ENCODE results near the gene FGF12. TPM values are rescaled to one million over a fixed set of nuclear protein-coding genes. Genes with fewer than 3 reads are reported as not detected.

Gene FGF12
- total RNA-seq, 4 donors from 2014 or later: 0.94 to 15.9 (median 15.1) TPM

DNA sequence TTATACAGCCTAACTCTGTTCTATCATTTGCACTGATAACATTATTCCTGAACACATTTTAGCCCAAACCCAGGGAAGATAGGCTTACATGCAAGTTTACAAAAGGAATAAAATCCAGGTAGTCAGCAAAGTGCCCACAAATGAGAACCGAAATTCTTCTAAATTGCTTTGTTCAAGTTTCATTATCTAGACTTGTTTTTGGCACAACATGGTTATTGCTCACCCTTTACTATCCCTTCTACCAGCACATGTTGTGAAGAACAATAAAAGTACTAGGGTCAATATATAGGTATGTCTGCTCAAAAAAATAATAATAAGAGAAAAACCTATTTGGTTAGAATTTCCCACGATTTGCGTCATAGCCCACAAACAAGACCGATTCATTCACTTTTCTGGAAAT is 430.5 kb downstream of the FGF12 start:
- ATAC-seq: no peak
- no peak overlapping the region for H3K4me3 ChIP-seq
- H3K9me3 ChIP-seq: no peaks in the 10 kb centered on the region
- no peak for TF ChIP-seq POLR2A (IDR thresholded peaks at IDR 0.05)
- no peaks in the 10 kb centered on the region for H3K36me3 ChIP-seq
- WGBS, 2 donors (ENCODE audit: low coverage in 1 of 2): 100% methylated on average over 1 to 4 of the region's 4 CpGs
- no peak overlapping the region for H3K27ac ChIP-seq
- no peaks in the 10 kb centered on the region for H3K4me1 ChIP-seq
- H3K27me3 ChIP-seq: no peaks in the 10 kb centered on the region

DNA sequence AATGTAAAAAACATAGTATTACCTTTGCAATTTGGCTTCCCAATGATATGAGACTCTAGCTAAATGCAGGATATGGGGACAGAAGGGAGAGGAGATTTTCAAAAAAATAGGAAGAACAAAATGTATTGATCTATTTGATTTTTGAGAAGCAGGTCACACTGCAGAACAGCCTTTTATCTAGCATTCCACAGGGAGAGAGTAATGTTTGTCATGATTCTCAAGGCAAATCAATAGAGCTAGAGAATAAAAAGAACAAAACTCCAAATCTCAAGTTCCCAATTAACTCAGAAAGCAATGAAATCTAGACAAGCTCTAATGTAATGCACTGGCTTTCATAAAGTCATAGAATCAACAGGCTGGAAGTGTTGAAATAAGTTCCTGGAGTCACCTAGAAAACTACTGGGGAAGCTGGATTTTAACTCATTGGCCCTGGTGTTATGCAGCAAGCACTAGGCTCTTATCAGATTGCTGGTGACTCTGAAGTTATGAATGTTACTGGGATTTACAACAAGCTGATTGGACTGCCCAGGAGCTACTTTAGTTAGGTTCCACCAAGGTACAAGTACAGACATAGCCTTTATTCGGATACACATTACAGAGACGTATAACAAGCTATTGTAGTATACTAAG is 442.8 kb downstream of the FGF12 start:
- ATAC-seq: no peak

DNA sequence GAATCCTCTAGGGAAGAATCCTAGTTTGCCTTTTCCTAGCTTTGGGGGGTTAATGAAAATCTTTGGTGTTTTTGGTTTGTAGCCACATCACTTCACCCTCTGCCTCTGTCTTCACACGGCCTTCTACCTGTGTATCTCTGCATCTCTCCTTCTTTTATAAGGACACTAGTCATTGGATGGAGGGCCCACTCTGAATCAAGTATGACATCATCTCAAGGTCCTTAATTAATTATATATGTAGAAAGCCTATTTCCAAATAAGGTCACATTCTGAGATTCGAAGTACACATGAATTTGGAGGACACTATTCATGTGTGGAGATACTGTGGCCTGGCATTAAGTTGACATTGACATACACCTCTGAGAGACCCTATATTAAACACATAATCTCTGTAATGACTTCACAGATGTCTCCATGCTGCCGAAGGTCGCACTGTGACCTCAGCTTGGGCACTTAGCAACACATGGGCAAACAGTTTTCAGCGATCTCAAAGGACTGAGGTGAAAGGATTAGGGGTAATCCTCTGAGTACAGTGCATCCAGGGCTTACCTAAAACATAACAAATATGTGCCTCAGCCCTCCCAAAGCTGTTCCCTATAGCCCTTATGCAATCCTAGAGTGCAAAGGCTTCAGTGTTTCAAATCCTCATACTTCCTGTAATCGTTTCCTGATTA is 446.0 kb downstream of the FGF12 start:
- Histone ChIP-seq H3K4me1 (peaks cover 0 to 5% (median 0%) of the 10 kb centered on the region in 3 donors), H3K4me3 (no peak overlapping the region), H3K9me3 (no peaks in the 10 kb centered on the region), H3K36me3 (no peaks in the 10 kb centered on the region), H3K27me3 (no peaks in the 10 kb centered on the region), H3K27ac (no peak overlapping the region)
- WGBS, 2 donors (ENCODE audit: low coverage in 1 of 2): 72 to 82% methylated on average over 4 to 5 of the region's 6 CpGs
- TF ChIP-seq, protein P1, sequence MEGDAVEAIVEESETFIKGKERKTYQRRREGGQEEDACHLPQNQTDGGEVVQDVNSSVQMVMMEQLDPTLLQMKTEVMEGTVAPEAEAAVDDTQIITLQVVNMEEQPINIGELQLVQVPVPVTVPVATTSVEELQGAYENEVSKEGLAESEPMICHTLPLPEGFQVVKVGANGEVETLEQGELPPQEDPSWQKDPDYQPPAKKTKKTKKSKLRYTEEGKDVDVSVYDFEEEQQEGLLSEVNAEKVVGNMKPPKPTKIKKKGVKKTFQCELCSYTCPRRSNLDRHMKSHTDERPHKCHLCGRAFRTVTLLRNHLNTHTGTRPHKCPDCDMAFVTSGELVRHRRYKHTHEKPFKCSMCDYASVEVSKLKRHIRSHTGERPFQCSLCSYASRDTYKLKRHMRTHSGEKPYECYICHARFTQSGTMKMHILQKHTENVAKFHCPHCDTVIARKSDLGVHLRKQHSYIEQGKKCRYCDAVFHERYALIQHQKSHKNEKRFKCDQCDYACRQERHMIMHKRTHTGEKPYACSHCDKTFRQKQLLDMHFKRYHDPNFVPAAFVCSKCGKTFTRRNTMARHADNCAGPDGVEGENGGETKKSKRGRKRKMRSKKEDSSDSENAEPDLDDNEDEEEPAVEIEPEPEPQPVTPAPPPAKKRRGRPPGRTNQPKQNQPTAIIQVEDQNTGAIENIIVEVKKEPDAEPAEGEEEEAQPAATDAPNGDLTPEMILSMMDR (IDR thresholded peaks at IDR 0.05): no peak
- TF ChIP-seq EP300 (IDR thresholded peaks at IDR 0.05) (no peak), POLR2AphosphoS5 (IDR thresholded peaks at IDR 0.05) (no peak), POLR2A (IDR thresholded peaks at IDR 0.05) (no peak)
- no peak for ATAC-seq

More for the DNA sequence above, 442.8 kb downstream of the FGF12 start:
- Histone ChIP-seq H3K4me1 (peaks cover 0 to 13% (median 2%) of the 10 kb centered on the region in 3 donors), H3K4me3 (no peak overlapping the region), H3K9me3 (no peaks in the 10 kb centered on the region), H3K36me3 (no peaks in the 10 kb centered on the region), H3K27me3 (no peaks in the 10 kb centered on the region), H3K27ac (no peak overlapping the region)
- WGBS, 2 donors (ENCODE audit: low coverage in 1 of 2): 92 to 97% methylated on average over 2 of the region's 2 CpGs
- TF ChIP-seq, protein P1 (IDR thresholded peaks at IDR 0.05): no peak
- TF ChIP-seq POLR2AphosphoS5 (IDR thresholded peaks at IDR 0.05) (no peak), POLR2A (IDR thresholded peaks at IDR 0.05) (no peak), EP300 (IDR thresholded peaks at IDR 0.05) (no peak)

DNA sequence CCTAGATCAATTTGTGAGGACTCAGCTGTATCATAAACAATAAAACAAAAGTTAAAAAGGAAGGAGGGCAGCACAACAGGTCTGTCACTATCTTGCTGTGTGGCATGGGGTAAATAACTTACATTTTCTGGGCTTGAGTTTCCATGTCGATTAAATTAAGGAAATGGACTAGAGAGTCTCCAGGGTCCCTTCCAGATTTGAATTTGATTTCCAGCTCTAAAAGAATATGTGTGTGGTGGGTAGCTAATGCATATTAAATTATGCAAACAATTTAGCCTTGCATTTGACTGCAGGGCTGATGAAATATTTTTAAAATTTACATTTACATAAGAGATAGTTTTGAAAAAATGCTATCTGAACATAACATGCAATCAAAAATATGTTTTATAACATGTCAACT is 447.7 kb downstream of the FGF12 start:
- Histone ChIP-seq H3K4me3 (no peak overlapping the region), H3K27ac (no peak overlapping the region), H3K27me3 (no peaks in the 10 kb centered on the region), H3K36me3 (no peaks in the 10 kb centered on the region), H3K4me1 (no peaks in the 10 kb centered on the region), H3K9me3 (no peaks in the 10 kb centered on the region)
- TF ChIP-seq EP300 (IDR thresholded peaks at IDR 0.05): no peak
- WGBS, 2 donors (ENCODE audit: low coverage in 1 of 2): 45 to 92% methylated on average over 1 of the region's 1 CpG
- no peak for ATAC-seq

DNA sequence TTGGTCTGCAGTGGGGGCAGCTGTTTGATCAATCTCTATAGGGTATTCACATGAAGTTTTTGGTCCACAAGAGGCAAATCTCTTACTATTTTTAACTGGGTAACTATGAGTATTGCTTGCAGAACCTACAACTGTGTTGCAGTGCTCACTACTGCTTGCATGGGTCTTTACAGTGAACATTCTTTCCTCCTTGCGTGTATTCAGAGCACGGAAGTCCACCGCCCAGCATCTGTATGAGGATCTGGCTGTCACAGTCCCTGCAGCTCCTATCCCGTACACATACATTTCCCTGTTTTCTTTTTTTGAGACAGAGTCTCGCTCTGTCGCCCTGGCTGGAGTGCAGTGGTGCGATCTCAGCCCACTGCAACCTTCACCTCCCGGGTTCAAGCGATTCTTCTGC is 449.9 kb downstream of the FGF12 start:
- ATAC-seq: no peak
- H3K27me3 ChIP-seq: no peaks in the 10 kb centered on the region
- H3K36me3 ChIP-seq: no peaks in the 10 kb centered on the region
- H3K4me1 ChIP-seq: no peaks in the 10 kb centered on the region
- 97 to 98% methylated on average over 7 to 8 of the region's 9 CpGs for WGBS, 2 donors (ENCODE audit: low coverage in 1 of 2)
- H3K4me3 ChIP-seq: no peak overlapping the region
- H3K27ac ChIP-seq: no peak overlapping the region
- no peaks in the 10 kb centered on the region for H3K9me3 ChIP-seq
- TF ChIP-seq POLR2AphosphoS5 (IDR thresholded peaks at IDR 0.05) (no peak), POLR2A (IDR thresholded peaks at IDR 0.05) (no peak), EP300 (IDR thresholded peaks at IDR 0.05) (no peak)
- TF ChIP-seq, protein P1 (IDR thresholded peaks at IDR 0.05): no peak
